ENCODE results near the gene IGSF23. TPM values are rescaled to one million over a fixed set of nuclear protein-coding genes. Genes with fewer than 3 reads are reported as not detected.

IGSF23 gene
- total and polyA plus RNA-seq, 2 of the 13 experiments (the other 11 are each of a cell fraction or from before 2014, with no cell fraction given) = 2.3 to 8.8 TPM

GRCh38 chr19:44636439-44637389 is 23.4 kb downstream of the IGSF23 start (continued):
- 0 out of 2 replicates have a peak, but pooled peaks have one; percentile 55 for TF ChIP-seq ZNF280D (CRISPR knock-in tag; IDR thresholded peaks at IDR 0.05)
- peak; percentile 35; the same call in 1 of the 2 replicates for TF ChIP-seq THAP9 (CRISPR knock-in tag; IDR thresholded peaks at IDR 0.05; ENCODE audit: borderline replicate concordance)
- no peak for TF ChIP-seq GABPB1 (CRISPR knock-in tag; IDR thresholded peaks at IDR 0.05)
- TF ChIP-seq ZFP91 (CRISPR knock-in tag; IDR thresholded peaks at IDR 0.05; ENCODE audit: borderline replicate concordance) = no peak
- peak; percentile 60; the same call in 1 of the 2 replicates for TF ChIP-seq MIXL1 (CRISPR knock-in tag; IDR thresholded peaks at IDR 0.05)
- 0 out of 2 replicates have a peak, but pooled peaks have one; percentile 26 for TF ChIP-seq ZMAT3 (CRISPR knock-in tag; conservative IDR thresholded peaks at IDR 0.05)
- no peak for TF ChIP-seq AGO1 (IDR thresholded peaks at IDR 0.05; ENCODE audit: low read depth, low read length, poor library complexity, severe bottlenecking)
- no peak for TF ChIP-seq HOXA9 (CRISPR knock-in tag; IDR thresholded peaks at IDR 0.05; ENCODE audit: borderline replicate concordance)
- no peak for TF ChIP-seq BHLHE40 (IDR thresholded peaks at IDR 0.05; ENCODE audit: low read length)
- peak; percentile 69 for TF ChIP-seq GATAD2A (CRISPR knock-in tag; IDR thresholded peaks at IDR 0.05)
- 0 out of 2 replicates have a peak, but pooled peaks have one; percentile 16 for TF ChIP-seq KAT8 (CRISPR knock-in tag; IDR thresholded peaks at IDR 0.05)
- TF ChIP-seq ELF3 (CRISPR knock-in tag; IDR thresholded peaks at IDR 0.05) = peak; percentile 13; the same call in 1 of the 2 replicates
- no peak for TF ChIP-seq NRL (CRISPR knock-in tag; IDR thresholded peaks at IDR 0.05; ENCODE audit: borderline replicate concordance)
- TF ChIP-seq, protein P1, sequence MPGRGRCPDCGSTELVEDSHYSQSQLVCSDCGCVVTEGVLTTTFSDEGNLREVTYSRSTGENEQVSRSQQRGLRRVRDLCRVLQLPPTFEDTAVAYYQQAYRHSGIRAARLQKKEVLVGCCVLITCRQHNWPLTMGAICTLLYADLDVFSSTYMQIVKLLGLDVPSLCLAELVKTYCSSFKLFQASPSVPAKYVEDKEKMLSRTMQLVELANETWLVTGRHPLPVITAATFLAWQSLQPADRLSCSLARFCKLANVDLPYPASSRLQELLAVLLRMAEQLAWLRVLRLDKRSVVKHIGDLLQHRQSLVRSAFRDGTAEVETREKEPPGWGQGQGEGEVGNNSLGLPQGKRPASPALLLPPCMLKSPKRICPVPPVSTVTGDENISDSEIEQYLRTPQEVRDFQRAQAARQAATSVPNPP (CRISPR knock-in tag; IDR thresholded peaks at IDR 0.05) = no peak
- peak; percentile 81 for TF ChIP-seq FOXA3 (CRISPR knock-in tag; IDR thresholded peaks at IDR 0.05)
- peak; percentile 84; the same call in 1 of the 2 replicates for TF ChIP-seq NCOR1 (IDR thresholded peaks at IDR 0.05; ENCODE audit: borderline replicate concordance, low read length)
- TF ChIP-seq CREBL2 (CRISPR knock-in tag; IDR thresholded peaks at IDR 0.05; ENCODE audit: borderline replicate concordance) = no peak
- TF ChIP-seq CAMTA2 (CRISPR knock-in tag; IDR thresholded peaks at IDR 0.05; ENCODE audit: borderline replicate concordance) = no peak
